Spinal cord (tissue), 10 donors: ENCODE measurements around the gene NEK11. TPM values are rescaled to one million over a fixed set of nuclear protein-coding genes. Genes with fewer than 3 reads are reported as not detected.

Experiments used
- DNase-seq, 6 donors: peaks; one replicate each; pipeline versions ENCODE4 v3.0.0 to v3.0.0-alpha.2; 2013 to 2015; ENCODE audit warnings: low spot score in 6 of 6, low read depth in 4 of 6
- H3K27ac ChIP-seq: one replicate; pipeline ENCODE4 v1.5.1; 2013; ENCODE audit warnings: low read depth, low read length, control low read depth
- H3K27me3 ChIP-seq: one replicate; pipeline ENCODE4 v1.6.1; 2013; ENCODE audit warnings: low read length; ENCODE audit not compliant: control insufficient read depth, insufficient read depth
- H3K36me3 ChIP-seq: one replicate; pipeline ENCODE4 v1.6.1; 2013; ENCODE audit warnings: low read length; ENCODE audit not compliant: control insufficient read depth, insufficient read depth
- H3K4me1 ChIP-seq: one replicate; pipeline ENCODE4 v1.6.1; 2013; ENCODE audit warnings: low read length; ENCODE audit not compliant: control insufficient read depth, insufficient read depth
- H3K4me3 ChIP-seq: one replicate; pipeline ENCODE4 v1.5.1; 2013; ENCODE audit warnings: low read depth, low read length, control low read depth
- H3K9me3 ChIP-seq: one replicate; pipeline ENCODE4 v1.6.1; 2013; ENCODE audit warnings: low read length; ENCODE audit not compliant: control insufficient read depth, insufficient read depth
- WGBS: methylation state at CpG from one replicate; pipeline ENCODE4 v1.1.5; 2013; ENCODE audit warnings: missing lambda C conversion rate; ENCODE audit not compliant: insufficient coverage; 5-methylcytosine and 5-hydroxymethylcytosine counted together
- polyA plus RNA-seq, 2 donors: library from polyadenylated mRNA; unstranded; fragments of 120-200 nt; gene quantifications; one replicate each; pipeline ENCODE4 v1.2.1, GENCODE V29; 2013; ENCODE audit not compliant: insufficient read length in 2 of 2
- total RNA-seq, 2 donors: library from RNA; depleted of rRNA in 1 of 2; stranded (reverse); fragments of 120-200 nt in 1 of 2; fragments of >200 nt in 1 of 2; gene quantifications; one replicate each; pipeline versions ENCODE4 v1.2.3 to v1.2.4, GENCODE V29; 2013 to 2014
- donor health status: healthy.

Gene NEK11
- total and polyA plus RNA-seq, 4 donors = 20.8 to 42.1 (median 23.3) TPM

DNA sequence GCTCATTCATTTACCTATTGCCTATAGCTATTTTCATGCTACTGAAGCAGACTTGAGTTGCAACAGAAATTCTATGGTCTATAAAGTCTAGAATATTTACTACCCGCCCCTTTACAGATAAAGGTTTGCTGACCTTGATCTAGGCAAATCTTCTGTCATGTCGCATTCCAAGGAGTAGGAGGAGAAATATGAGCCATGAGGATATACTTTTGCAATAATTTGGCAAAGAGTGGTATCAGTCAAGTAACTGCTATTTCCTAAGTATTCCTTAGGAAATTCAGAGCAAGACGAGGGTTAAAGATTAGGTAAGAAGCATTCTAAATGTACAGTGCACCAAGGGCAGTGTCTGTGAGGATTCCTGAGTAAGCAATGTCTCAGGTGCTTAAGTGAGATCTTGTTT, 233.8 kb downstream of the NEK11 start:
- Histone ChIP-seq H3K27ac (no peak overlapping the region), H3K36me3 (no peaks in the 10 kb centered on the region), H3K4me1 (no peaks in the 10 kb centered on the region), H3K9me3 (no peaks in the 10 kb centered on the region), H3K4me3 (no peak overlapping the region), H3K27me3 (no peaks in the 10 kb centered on the region)
- no peak for DNase-seq
- no CpG with 5 or more reads among the region's 3 CpGs for WGBS

DNA sequence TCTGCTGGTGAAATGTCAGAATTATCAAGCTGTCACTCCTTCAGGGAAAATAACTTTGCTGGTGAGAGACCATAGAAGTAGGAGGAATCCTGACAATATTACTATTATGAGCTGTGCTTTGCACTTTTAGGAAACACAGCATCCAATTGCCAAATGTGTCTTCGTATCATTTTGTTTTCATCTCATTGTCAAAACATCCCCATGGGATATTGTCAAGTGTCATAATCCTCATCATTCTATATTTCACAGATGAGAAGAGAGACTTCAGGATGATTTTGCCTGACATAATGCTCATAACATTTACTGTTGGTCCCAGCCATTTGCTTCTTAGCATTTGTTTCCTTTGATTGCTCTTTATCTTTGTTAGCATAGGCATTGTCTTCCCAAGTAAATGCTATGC, 234.4 kb downstream of the NEK11 start:
- no peak overlapping the region for H3K27ac ChIP-seq
- no peaks in the 10 kb centered on the region for H3K9me3 ChIP-seq
- DNase-seq = no peak
- no peaks in the 10 kb centered on the region for H3K36me3 ChIP-seq
- H3K4me3 ChIP-seq = no peak overlapping the region
- WGBS = no CpG with 5 or more reads among the region's 1 CpG
- H3K27me3 ChIP-seq = no peaks in the 10 kb centered on the region
- H3K4me1 ChIP-seq = no peaks in the 10 kb centered on the region

DNA sequence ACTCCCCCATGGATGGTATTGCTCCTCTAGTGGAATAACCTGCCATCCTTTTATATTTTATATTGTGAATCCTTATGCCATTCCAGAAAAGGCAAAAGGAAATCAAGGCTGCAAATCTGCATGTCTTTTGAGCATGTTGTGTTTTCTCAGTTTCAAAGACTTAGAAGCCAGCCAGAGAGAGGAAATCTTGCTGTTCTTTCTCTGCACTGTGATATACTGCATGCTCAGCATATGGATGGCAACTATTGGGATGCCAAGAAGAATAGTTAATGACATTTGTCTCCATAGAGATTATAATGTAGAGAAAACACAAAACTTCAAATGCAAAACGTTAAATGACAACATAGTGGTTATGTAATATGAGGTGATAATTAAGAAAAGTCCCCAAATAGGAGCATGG, 248.9 kb downstream of the NEK11 start:
- peak in 2 of 6 donors; percentile 10 to 83 for DNase-seq
- H3K4me1 ChIP-seq = no peaks in the 10 kb centered on the region
- WGBS = no CpG with 5 or more reads among the region's 1 CpG
- no peaks in the 10 kb centered on the region for H3K36me3 ChIP-seq
- no peaks in the 10 kb centered on the region for H3K27me3 ChIP-seq
- H3K27ac ChIP-seq = no peak overlapping the region
- no peaks in the 10 kb centered on the region for H3K9me3 ChIP-seq
- no peak overlapping the region for H3K4me3 ChIP-seq

DNA sequence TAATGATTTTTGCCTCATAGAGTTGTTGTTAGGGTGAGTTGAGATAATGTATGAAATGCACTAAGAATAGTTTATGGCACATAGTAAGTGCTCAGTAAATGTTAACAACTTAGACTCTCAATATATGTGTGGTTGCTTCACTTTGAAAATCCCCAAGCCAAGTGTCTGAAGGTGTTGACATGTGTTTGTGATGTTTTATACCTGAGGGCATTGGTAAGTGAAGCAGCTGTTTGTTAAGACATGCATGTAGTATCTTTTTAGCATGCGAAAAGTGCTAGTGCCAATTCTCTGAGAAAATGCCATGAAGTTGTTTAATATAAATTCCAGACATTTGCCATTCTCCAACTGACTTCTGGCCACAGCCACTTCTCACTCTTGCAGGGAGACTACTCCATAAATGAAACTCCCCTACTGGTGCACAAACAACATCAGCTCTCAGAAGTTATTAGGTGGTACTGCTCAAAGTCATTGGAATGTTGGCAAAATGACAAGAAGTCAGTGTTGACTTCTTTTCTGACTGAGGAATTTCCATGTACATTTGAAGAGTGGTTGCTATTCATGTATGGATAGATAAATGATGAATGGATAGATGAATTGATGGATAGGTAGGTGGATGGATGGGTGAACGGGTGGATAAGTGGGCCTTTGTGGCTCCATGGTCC, 251.3 kb downstream of the NEK11 start:
- Histone ChIP-seq H3K9me3 (no peaks in the 10 kb centered on the region), H3K4me1 (no peaks in the 10 kb centered on the region), H3K27me3 (no peaks in the 10 kb centered on the region), H3K36me3 (no peaks in the 10 kb centered on the region), H3K4me3 (no peak overlapping the region), H3K27ac (no peak overlapping the region)
- no CpG with 5 or more reads among the region's 2 CpGs for WGBS
- peak in 1 of 6 donors; percentile 16 for DNase-seq

DNA sequence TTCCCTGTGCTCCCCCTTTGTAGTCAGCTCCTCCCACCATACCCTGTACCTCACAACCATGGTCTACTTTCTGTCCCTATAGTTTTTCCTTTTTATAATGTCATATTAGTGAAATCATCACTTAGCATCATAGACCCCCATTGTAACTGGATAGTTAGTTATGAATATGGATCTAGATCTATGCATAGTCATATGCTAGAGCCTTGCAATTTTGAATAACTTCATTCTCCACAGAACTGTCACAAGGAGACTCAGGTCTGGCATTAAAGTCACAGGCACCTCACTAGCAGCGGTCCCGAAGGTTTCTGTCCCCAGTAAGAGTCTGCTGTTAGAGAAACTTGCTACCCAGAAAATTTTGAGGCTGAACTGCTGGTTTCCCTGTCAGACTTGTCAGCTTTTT, 252.9 kb downstream of the NEK11 start:
- DNase-seq = no peak
- 100% methylated on average over 2 of the region's 2 CpGs for WGBS
- Histone ChIP-seq H3K4me1 (no peaks in the 10 kb centered on the region), H3K4me3 (no peak overlapping the region), H3K27me3 (no peaks in the 10 kb centered on the region), H3K9me3 (no peaks in the 10 kb centered on the region), H3K36me3 (no peaks in the 10 kb centered on the region), H3K27ac (no peak overlapping the region)

GRCh38 chr3:131282379-131282778, 255.7 kb downstream of the NEK11 start:
- Histone ChIP-seq H3K4me3 (no peak overlapping the region), H3K4me1 (no peaks in the 10 kb centered on the region), H3K9me3 (no peaks in the 10 kb centered on the region), H3K27ac (no peak overlapping the region), H3K27me3 (no peaks in the 10 kb centered on the region), H3K36me3 (no peaks in the 10 kb centered on the region)
- DNase-seq = no peak
- no CpG with 5 or more reads among the region's 2 CpGs for WGBS

GRCh38 chr3:131282967-131283366, 256.3 kb downstream of the NEK11 start:
- no CpG with 5 or more reads among the region's 1 CpG for WGBS

GRCh38 chr3:131283862-131284261, 257.2 kb downstream of the NEK11 start:
- H3K9me3 ChIP-seq = no peaks in the 10 kb centered on the region

More at GRCh38 chr3:131282967-131283366, 256.3 kb downstream of the NEK11 start:
- no peaks in the 10 kb centered on the region for H3K27me3 ChIP-seq
- no peaks in the 10 kb centered on the region for H3K36me3 ChIP-seq
- H3K4me3 ChIP-seq = no peak overlapping the region
- H3K9me3 ChIP-seq = no peaks in the 10 kb centered on the region
- no peak overlapping the region for H3K27ac ChIP-seq
- DNase-seq = no peak
- no peaks in the 10 kb centered on the region for H3K4me1 ChIP-seq

DNA sequence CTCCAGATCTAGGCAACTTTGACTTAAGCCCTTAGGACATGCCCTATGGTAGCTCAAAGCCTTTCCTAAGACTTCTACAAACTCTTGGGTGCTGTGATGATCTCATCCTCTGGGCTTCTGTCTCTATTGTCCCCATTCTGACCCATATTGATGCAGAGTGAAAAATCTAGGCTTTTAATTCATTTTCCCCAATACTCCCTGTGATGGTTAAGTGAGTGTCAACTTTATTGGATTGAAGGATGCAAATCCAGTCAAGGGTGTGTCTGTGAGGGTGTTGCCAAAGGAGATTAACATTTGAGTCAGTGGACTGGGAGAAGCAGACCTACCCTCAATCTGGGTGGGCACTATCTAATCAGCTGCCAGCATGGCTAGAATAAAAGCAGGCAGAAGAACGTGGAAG, 257.6 kb downstream of the NEK11 start:
- Histone ChIP-seq H3K4me3 (no peak overlapping the region), H3K27ac (no peak overlapping the region), H3K4me1 (no peaks in the 10 kb centered on the region), H3K36me3 (no peaks in the 10 kb centered on the region), H3K27me3 (no peaks in the 10 kb centered on the region), H3K9me3 (no peaks in the 10 kb centered on the region)
- DNase-seq = no peak
- 88% methylated on average over 1 of the region's 1 CpG for WGBS

More at GRCh38 chr3:131283862-131284261, 257.2 kb downstream of the NEK11 start:
- Histone ChIP-seq H3K4me3 (no peak overlapping the region), H3K36me3 (no peaks in the 10 kb centered on the region), H3K4me1 (no peaks in the 10 kb centered on the region), H3K27me3 (no peaks in the 10 kb centered on the region), H3K27ac (no peak overlapping the region)
- DNase-seq = no peak
- 100% methylated on average over 1 of the region's 3 CpGs for WGBS

DNA sequence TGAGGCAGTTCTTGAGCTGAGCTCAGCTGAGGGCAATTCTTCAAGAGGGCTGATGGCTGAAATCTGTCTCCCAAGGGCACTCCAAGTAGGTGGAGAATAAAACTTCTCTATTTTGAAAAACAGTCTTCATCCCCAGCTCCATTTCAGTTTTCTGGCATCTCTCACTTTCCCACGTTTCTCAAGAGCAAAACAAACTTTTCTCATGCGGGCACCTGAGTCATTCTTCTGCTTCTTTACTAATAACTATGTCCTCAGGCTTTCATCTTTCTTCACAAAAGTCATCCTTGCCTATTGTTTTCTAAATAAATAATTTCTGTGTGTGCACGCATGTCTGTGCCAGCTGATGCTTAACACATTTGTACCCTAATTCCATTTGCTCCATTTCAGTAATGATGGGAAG, 258.8 kb downstream of the NEK11 start:
- H3K36me3 ChIP-seq = no peaks in the 10 kb centered on the region
- no peaks in the 10 kb centered on the region for H3K9me3 ChIP-seq
- 63% methylated on average over 1 of the region's 3 CpGs for WGBS
- DNase-seq = no peak
- no peak overlapping the region for H3K27ac ChIP-seq
- no peaks in the 10 kb centered on the region for H3K4me1 ChIP-seq
- H3K27me3 ChIP-seq = no peaks in the 10 kb centered on the region
- no peak overlapping the region for H3K4me3 ChIP-seq
